PFSK-1 (cell line): ENCODE data around the gene CSNK1G2.

Experiments
- SIN3A ChIP-seq: IDR thresholded peaks from 2 replicates; pipeline ENCODE4 v1.6.1; 2012; ENCODE audit warnings: mild to moderate bottlenecking, low read length, moderate library complexity, borderline replicate concordance; ENCODE audit not compliant: insufficient read depth
- TAF1 ChIP-seq: IDR thresholded peaks from 2 replicates; pipeline ENCODE4 v1.6.1; 2012; ENCODE audit warnings: low read length, control low read depth, borderline replicate concordance; ENCODE audit not compliant: insufficient read depth

DNA sequence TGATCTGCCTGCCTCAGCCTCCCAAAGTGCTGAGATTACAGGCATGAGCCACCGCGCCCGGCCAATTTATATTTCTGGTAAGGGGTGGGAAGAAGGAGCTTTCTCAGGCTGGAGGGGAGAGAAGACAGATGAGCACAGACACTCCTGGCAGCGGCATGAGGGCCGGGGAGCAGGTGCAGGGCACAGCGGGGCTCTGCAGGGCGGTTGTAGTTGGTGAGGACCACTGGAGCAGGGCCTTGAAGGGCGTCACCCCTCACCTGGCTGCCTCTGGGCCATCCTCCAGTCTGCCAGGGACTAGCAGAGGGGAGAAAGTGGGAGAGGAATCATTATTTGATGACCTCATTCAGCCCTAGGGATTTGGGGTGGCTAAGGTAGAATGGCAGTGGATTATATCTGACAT is 8.6 kb upstream of the CSNK1G2 start:
- no peak for TF ChIP-seq SIN3A
- TF ChIP-seq TAF1, result no peak
